ENCODE data around the gene OR5K1.

GRCh38 chr3:98513091-98513511, 50.1 kb downstream of the OR5K1 start:
- no peak for TF ChIP-seq CTCF (conservative IDR thresholded peaks at IDR 0.05)
- TF ChIP-seq ZFX (IDR thresholded peaks at IDR 0.05): no peak
